ENCODE measurements around the gene RIMS1.
"Not testable (repeated sequence)": the region's sequence is repeated elsewhere in the genome, so short reads cannot be mapped to it uniquely, and the experiment has no call there.

The RIMS1 gene

GRCh38 chr6:71979911-71980310 is 93.6 kb downstream of the RIMS1 start:
- no peak for DNase-seq

GRCh38 chr6:71982389-71982788 is 96.0 kb downstream of the RIMS1 start:
- no peak for DNase-seq

DNA sequence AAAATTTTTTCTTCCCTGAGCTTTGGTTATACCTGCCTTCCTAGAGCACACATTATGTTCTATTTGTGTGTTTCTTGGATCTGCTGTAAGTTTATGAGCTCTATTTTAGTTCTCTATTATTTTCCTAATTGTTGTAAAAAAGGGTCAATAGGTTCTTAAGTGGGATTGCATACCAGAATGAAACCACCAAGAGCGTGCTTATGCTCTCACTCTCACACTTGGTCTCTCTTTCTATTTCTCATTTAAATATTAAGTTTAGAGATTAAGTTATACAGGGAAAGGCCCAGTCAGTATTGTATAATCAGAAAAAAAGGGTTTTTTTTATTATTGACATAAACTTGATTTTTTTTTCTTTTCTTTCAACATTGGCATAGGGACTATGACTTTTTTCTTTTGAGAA is 96.8 kb downstream of the RIMS1 start:
- no peak for DNase-seq

DNA sequence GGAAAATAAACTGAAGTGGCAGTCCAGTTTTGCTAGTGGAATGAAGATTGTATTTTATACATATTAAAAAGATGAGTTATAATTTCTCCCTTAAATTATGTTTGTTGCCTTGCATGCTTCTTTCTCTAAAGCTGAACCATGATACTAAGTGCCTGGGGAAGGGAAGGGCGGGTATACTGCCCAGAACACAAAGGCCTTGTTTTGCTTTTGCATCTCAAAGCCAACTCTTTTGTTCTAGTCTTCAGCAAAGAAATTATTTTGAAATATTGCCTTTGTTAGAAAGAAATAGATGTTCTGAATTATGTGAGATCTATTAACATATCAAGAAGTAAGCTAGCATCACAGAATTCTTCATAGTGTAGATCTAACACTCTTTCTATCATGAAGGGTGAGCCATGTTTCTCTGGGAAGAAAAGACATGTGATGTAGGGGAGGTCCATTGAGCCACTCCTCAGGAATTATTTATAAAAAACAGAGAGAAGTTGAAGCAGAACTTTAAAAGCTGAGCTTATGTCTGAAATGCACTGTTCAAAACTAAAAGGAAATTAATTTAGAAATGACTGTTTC is 108.4 kb downstream of the RIMS1 start:
- no peak for DNase-seq

DNA sequence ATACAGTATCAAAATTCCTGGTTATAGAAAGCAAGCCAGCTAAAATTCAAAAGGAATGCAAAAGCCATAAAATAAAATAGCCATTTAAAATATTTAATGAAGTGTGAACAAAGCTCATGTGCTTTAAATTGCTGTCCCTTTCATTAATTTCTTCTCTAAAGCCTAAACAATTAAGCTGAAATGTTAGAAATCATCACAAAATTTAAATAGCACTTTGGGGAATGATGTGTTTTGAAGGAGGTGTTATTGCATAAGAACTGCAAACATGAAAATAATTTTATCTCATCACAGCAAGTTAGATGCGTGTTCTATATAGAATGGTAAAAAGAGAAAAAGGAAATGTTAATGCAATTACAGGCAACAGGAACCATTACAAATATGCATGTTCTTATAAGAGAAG is 111.0 kb downstream of the RIMS1 start:
- no peak for DNase-seq

DNA sequence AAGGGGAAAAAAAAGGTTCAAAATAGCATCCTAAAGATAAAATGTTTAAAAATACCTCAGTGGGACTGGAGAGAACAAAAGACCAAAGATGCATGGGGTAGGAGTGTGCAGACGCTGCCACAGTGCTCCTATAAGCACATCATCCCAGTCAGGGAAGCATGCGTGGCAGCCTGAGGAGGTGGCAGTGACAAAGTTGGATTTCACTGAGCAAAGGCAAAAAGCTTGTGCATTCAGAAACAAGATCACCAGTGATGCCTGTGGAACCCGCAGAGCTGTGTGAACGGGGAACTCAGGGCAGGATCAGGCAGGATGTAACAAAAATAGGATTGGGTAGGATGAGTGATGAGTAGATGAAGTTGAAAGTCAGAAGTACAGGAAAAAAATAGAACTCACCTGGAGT is 116.1 kb downstream of the RIMS1 start:
- no peak for DNase-seq

- not testable (repeated sequence) for DNase-seq
Measured at GRCh38 chr6:72006591-72006990, 120.2 kb downstream of the RIMS1 start.

DNA sequence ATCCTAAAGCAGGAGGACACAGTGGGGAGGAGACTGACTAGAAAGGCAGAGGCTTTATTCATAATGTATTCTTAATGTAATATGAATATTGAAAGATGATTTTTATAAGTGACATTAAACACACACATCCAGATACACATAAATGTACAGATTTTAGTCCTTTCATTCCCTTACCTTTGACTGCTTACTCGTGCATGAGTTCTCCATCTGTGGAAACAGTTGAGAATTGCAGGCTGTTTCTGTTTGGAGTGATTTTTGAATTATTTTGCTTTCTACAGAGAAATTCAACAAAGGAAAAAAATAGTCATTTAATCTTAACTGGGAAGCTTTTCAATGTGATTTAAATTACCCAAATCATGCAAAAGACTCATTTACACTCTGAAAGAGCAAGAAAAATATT is 136.5 kb downstream of the RIMS1 start:
- DNase-seq: no peak

- no peak for DNase-seq
Measured at GRCh38 chr6:72031471-72031870, 145.1 kb downstream of the RIMS1 start.

- no peak for DNase-seq
Measured at GRCh38 chr6:72032086-72032485, 145.7 kb downstream of the RIMS1 start.

DNA sequence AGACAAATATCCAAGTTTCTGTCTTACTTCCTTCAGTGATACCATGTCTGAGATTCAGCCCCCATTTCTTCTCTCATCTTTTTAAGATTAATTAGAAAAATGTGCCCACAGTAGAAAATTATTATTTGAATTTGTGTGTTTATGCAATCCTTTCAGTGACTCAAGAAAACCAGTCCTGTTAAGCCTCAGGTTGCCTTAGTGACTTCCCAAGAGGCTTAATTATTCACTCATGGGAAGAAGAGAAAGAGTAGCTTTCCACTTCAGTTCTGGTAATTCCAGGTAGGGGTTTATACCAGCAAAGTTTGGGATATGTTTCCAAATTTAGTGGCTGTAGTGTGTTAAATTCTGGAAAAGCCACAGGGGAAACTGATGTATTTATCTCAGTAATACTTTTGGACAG is 149.1 kb downstream of the RIMS1 start:
- DNase-seq: no peak

- DNase-seq: no peak
Measured at GRCh38 chr6:72035966-72036365, 149.6 kb downstream of the RIMS1 start.

GRCh38 chr6:72037006-72037405 is 150.7 kb downstream of the RIMS1 start:
- no peak for DNase-seq

- no peak for DNase-seq
Measured at GRCh38 chr6:72040111-72040510, 153.8 kb downstream of the RIMS1 start.

GRCh38 chr6:72042088-72042487 is 155.7 kb downstream of the RIMS1 start:
- no peak for DNase-seq

DNA sequence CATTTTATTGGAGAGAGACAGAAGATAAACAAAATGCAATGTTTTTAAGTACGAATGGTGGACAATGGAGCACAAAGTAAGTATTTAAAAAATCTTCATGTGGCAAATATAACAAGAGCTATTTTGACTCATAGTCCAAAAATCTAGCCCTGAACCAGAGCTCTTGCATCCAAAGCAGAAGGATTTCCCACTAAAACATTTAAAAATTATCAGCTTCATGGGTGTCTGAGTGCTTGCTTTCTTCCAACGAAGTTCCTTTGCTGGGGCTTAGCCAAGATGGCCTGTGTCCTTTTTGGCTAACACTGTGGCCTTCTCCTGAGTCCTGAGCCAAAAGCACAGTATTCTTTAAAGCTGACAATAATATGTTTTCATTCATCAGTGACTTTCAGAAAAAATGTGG is 161.7 kb downstream of the RIMS1 start:
- no peak for DNase-seq

GRCh38 chr6:72049376-72049775 is 163.0 kb downstream of the RIMS1 start:
- DNase-seq: no peak

DNA sequence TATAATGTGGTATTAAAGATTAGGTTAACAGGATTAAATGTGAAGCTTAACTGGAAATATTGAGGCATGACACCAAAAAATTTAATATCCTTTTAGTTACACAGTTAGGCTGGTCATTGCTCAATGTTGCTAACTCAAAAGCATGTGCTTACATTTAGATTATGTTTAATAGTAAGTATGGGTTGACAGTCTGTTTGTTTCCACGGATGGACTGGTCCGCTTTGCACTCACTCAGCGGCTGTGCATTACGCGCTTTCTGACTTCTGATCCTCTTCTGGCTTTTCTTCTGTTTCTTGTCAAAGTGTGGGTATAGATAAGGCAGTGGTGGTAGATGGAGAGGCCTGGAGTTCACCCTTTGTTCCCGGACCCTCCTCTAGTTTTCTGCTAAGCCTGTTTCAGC is 174.9 kb downstream of the RIMS1 start:
- DNase-seq: no peak

GRCh38 chr6:72064399-72064975 is 178.1 kb downstream of the RIMS1 start:
- no peak for DNase-seq

DNA sequence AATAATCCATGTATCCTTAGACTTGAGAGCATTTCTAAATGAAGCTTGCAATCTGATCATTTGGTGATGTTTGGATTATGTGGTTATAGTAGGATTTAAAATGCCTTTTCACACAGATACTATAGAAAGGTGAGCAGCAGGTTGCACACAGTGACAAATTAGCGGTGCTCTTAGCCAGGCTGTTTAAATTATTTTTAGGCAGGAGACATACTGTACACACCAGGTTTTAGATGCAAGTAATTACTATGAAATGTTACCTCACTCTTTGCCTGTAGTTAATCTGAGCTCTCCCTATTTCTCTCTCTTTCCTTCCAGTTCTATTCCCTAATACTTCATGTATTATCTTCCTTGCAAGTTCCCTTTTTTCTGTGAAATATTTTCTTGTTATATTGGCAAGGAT is 191.7 kb downstream of the RIMS1 start:
- no peak for DNase-seq

DNA sequence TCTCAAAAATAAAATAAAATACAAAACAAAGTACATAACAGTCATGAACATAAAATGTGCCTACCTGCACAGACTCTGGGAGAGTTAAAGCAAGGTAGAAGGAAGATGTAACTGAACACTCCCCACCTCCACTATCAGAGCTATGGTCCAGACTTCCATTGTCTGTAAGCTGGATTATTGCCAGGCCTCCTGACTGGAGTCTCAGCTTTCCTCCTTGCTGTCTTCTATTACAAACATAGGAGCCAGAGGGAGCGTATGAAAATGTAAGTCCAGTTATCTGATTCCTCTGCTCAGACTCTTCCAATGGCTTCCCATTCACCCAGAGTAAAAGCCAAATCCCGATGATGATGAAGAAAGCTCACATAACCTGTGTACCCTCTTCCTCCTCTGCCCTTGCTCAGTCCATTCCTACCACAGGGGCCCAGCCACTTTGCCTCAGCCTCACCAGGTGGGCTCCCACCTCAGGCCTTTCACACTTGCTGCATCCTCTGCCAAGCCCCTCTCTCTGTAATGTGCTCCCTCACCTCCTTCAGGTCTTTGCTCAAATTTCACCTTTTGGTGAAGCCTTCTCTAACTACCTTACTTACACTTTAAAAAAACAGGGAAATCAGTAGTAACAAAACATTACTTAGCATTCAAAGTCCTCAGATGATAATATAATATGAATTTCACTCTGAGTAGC is 194.1 kb downstream of the RIMS1 start:
- no peak for DNase-seq

GRCh38 chr6:72081871-72082270 is 195.5 kb downstream of the RIMS1 start:
- DNase-seq: no peak

DNA sequence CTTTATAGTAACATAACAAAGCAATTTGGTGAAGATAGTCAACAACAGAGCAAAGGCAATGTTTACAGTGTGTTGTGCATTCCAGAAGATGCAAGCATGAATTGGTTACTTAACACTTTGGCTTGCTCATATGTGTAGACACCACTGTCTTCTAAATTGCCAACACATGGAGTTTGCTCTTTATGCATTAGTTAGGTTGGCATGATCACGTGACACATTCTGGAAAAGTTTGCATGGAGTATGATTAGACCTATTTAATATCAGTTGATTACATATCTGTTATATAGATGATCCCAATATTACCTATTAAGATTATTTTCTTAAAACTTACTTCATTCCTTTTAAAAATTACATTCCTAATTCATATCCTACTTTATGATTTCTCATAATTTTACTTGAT is 197.6 kb downstream of the RIMS1 start:
- DNase-seq: no peak

DNA sequence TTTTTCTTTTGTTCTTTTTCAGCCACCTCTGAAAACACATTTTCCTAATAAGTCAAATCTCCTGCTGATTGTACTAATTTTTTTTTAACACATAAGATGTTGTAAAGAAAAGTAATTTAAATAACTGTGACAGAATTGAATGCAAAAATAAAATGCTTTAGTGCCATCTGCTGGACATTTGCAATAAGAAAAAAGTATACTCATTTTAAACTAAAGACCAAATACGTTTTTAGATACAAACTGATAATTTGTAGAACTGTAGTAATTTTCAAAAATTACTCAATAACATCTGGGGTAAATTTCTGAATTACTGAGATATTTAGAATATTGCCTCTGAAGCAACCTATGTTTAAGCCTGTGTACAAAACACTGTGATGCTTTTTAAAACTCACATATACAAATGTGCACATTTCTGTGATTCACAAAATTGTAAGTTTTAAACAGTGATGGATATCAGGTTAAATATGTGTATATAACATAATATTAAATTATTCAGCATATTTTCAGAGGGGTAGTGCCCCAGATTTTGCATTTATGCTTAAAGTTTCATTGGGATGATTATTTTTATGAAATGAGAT is 198.7 kb downstream of the RIMS1 start:
- no peak for DNase-seq

- DNase-seq: no peak
Measured at GRCh38 chr6:72094506-72094905, 208.2 kb downstream of the RIMS1 start.
